ENCODE results near the gene GOLGA1. TPM values are rescaled to one million over a fixed set of nuclear protein-coding genes. Genes with fewer than 3 reads are reported as not detected.
"Not testable (repeated sequence)": the region's sequence is repeated elsewhere in the genome, so short reads cannot be mapped to it uniquely, and the experiment has no call there.

The GOLGA1 gene, protein sequence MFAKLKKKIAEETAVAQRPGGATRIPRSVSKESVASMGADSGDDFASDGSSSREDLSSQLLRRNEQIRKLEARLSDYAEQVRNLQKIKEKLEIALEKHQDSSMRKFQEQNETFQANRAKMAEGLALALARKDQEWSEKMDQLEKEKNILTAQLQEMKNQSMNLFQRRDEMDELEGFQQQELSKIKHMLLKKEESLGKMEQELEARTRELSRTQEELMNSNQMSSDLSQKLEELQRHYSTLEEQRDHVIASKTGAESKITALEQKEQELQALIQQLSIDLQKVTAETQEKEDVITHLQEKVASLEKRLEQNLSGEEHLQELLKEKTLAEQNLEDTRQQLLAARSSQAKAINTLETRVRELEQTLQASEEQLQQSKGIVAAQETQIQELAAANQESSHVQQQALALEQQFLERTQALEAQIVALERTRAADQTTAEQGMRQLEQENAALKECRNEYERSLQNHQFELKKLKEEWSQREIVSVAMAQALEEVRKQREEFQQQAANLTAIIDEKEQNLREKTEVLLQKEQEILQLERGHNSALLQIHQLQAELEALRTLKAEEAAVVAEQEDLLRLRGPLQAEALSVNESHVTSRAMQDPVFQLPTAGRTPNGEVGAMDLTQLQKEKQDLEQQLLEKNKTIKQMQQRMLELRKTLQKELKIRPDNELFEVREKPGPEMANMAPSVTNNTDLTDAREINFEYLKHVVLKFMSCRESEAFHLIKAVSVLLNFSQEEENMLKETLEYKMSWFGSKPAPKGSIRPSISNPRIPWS
- 10 to 100 TPM; 14.1 to 15.3 TPM for total RNA-seq

- Mint-ChIP-seq H3K27me3 (no peaks in the 10 kb centered on the region), H3K36me3 (peaks cover 13% of the 10 kb centered on the region), H3K4me3 (peak within 1 kb of the TSS; percentile 79), H3K4me1 (ENCODE audit: low read depth) (peaks cover 24% of the 10 kb centered on the region), H3K27ac (peak within 1 kb of the TSS; percentile 89), H3K9me3 (no peaks in the 10 kb centered on the region)
- ChIA-PET CTCF (no interaction called here), POLR2A (interaction anchor here (1.2 to 1.3 kb wide), 3 partner anchors 71 to 301 kb away, joined by 3 to 10 read pairs (median 9); partner anchors contain the start of gene HSPA5)
- intact Hi-C loops (cut with micrococcal nuclease), result loop anchor here (1.0 to 2.0 kb wide), 7 partner anchors 26 to 300 kb away; partner anchors contain the start of genes ARPC5L, HSPA5, NR6A1 and RABEPK
- DNase-seq, result peak; percentile 95
Measured at GRCh38 chr9:124940894-124941678, at the start of gene GOLGA1. TSS of gene GOLGA1 (minus strand) at chr9:124941083. CDS start at chr9:124938711, 2,372 bp downstream.

GRCh38 chr9:124983698-124984097, 42.8 kb upstream of the GOLGA1 start:
- H3K4me1 Mint-ChIP-seq (ENCODE audit: low read depth), result no peaks in the 10 kb centered on the region
- intact Hi-C loops (cut with micrococcal nuclease), result no loop called here
- DNase-seq, result no peak
- ChIA-PET CTCF (no interaction called here), POLR2A (no interaction called here)
- no peaks in the 10 kb centered on the region for H3K27me3 Mint-ChIP-seq
- H3K36me3 Mint-ChIP-seq, result peaks cover 4% of the 10 kb centered on the region
- H3K9me3 Mint-ChIP-seq, result no peaks in the 10 kb centered on the region
- no peak overlapping the region for H3K4me3 Mint-ChIP-seq
- no peak overlapping the region for H3K27ac Mint-ChIP-seq

- intact Hi-C loops (cut with micrococcal nuclease), result no loop called here
- DNase-seq, result no peak
- no peak overlapping the region for H3K27ac Mint-ChIP-seq
- H3K9me3 Mint-ChIP-seq, result no peaks in the 10 kb centered on the region
- CTCF ChIA-PET, result no interaction called here
- POLR2A ChIA-PET, result no interaction called here
- H3K27me3 Mint-ChIP-seq, result no peaks in the 10 kb centered on the region
- H3K4me1 Mint-ChIP-seq (ENCODE audit: low read depth), result no peaks in the 10 kb centered on the region
- peaks cover 4% of the 10 kb centered on the region for H3K36me3 Mint-ChIP-seq
- no peak overlapping the region for H3K4me3 Mint-ChIP-seq
Measured at GRCh38 chr9:124980431-124980830, 39.5 kb upstream of the GOLGA1 start.

GRCh38 chr9:124975131-124975530, 34.2 kb upstream of the GOLGA1 start:
- intact Hi-C loops (cut with micrococcal nuclease), result no loop called here
- POLR2A ChIA-PET, result no interaction called here
- H3K9me3 Mint-ChIP-seq, result no peaks in the 10 kb centered on the region
- H3K36me3 Mint-ChIP-seq, result peaks cover 6% of the 10 kb centered on the region
- CTCF ChIA-PET, result no interaction called here
- H3K27ac Mint-ChIP-seq, result no peak overlapping the region
- no peak overlapping the region for H3K4me3 Mint-ChIP-seq
- H3K27me3 Mint-ChIP-seq, result no peaks in the 10 kb centered on the region
- H3K4me1 Mint-ChIP-seq (ENCODE audit: low read depth), result peaks cover 8% of the 10 kb centered on the region
- no peak for DNase-seq

DNA sequence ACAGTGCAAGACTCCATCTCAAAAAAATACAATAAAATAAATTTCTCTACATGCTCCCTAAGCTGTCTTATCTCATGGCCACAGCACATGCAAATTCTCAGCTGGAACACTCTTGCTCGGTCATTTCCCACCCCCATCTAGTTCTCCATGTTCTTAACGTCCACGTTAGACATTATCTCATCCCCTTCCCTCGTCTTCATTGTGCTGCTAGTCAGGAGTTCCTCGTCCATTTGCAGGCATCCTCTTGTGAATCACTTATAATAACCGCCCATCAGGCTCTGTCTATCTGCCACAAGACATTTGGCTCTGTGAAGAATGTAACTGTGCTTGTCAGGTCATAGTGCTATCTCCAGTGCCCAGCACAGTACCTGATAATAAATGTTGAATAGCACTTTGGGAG, 32.9 kb upstream of the GOLGA1 start:
- peaks cover 6% of the 10 kb centered on the region for H3K36me3 Mint-ChIP-seq
- intact Hi-C loops (cut with micrococcal nuclease), result no loop called here
- no peak overlapping the region for H3K27ac Mint-ChIP-seq
- DNase-seq, result no peak
- ChIA-PET CTCF (no interaction called here), POLR2A (no interaction called here)
- H3K27me3 Mint-ChIP-seq, result no peaks in the 10 kb centered on the region
- H3K4me1 Mint-ChIP-seq (ENCODE audit: low read depth), result peaks cover 8% of the 10 kb centered on the region
- H3K9me3 Mint-ChIP-seq, result no peaks in the 10 kb centered on the region
- no peak overlapping the region for H3K4me3 Mint-ChIP-seq

DNA sequence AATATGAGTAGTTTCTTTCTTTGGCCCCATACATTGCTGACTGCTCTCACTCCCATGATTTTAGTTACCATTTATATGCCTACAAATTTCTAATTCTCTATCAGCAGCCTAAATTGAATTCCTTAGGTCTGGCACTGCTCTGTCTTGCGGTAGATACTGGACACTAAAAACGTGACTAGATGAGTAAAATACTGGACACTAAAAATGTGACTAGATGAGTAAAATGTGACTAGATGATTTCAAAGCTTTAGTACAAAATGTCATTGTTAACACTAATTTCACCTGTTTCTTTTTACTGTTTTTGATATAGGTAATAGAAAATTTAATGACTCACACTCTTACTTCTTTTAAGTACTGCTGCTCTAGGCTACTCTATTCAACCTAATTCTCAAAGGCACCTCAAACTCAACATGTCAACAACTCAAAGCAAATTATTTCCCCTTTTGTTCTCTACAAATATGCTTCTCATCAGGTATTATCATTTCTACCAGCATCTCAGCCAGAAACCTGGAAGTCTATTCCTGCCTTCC, 31.4 kb upstream of the GOLGA1 start:
- intact Hi-C loops (cut with micrococcal nuclease), result no loop called here
- H3K4me1 Mint-ChIP-seq (ENCODE audit: low read depth), result peaks cover 8% of the 10 kb centered on the region
- ChIA-PET CTCF (no interaction called here), POLR2A (no interaction called here)
- peaks cover 8% of the 10 kb centered on the region for H3K36me3 Mint-ChIP-seq
- H3K9me3 Mint-ChIP-seq, result no peaks in the 10 kb centered on the region
- no peak for DNase-seq
- H3K27ac Mint-ChIP-seq, result peak overlapping the region; percentile 10
- H3K4me3 Mint-ChIP-seq, result no peak overlapping the region
- H3K27me3 Mint-ChIP-seq, result no peaks in the 10 kb centered on the region

- ChIA-PET CTCF (no interaction called here), POLR2A (no interaction called here)
- Mint-ChIP-seq H3K4me1 (ENCODE audit: low read depth) (peaks cover 28% of the 10 kb centered on the region), H3K36me3 (peaks cover 8% of the 10 kb centered on the region), H3K27ac (no peak overlapping the region), H3K4me3 (no peak overlapping the region), H3K9me3 (no peaks in the 10 kb centered on the region), H3K27me3 (no peaks in the 10 kb centered on the region)
- DNase-seq, result no peak
- intact Hi-C loops (cut with micrococcal nuclease), result no loop called here
Measured at GRCh38 chr9:124969401-124969800, 28.5 kb upstream of the GOLGA1 start.

DNA sequence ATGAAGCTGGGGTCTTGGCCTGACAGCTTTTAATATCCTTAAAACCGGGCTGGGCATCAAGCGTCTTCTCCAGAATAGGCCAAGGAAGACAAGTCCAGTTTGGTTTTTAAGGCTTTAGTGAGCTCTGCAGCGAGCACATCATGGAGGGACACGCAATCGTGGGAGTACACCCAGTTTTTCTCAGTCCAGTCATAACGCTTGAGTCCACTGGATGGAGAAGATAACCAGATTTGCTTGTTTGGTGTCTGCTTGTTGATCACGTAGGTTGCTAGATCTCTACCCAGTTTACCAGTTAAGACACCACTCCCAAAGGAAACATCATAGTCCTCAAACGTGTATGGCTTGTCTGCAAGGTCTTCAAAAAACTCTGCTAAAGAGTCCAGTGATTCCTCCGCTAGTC, 27.4 kb upstream of the GOLGA1 start:
- DNase-seq, result no peak
- intact Hi-C loops (cut with micrococcal nuclease), result no loop called here
- H3K4me3 Mint-ChIP-seq, result no peak overlapping the region
- H3K36me3 Mint-ChIP-seq, result peaks cover 6% of the 10 kb centered on the region
- POLR2A ChIA-PET, result no interaction called here
- CTCF ChIA-PET, result no interaction called here
- no peak overlapping the region for H3K27ac Mint-ChIP-seq
- H3K27me3 Mint-ChIP-seq, result no peaks in the 10 kb centered on the region
- H3K4me1 Mint-ChIP-seq (ENCODE audit: low read depth), result peaks cover 35% of the 10 kb centered on the region
- H3K9me3 Mint-ChIP-seq, result no peaks in the 10 kb centered on the region

DNA sequence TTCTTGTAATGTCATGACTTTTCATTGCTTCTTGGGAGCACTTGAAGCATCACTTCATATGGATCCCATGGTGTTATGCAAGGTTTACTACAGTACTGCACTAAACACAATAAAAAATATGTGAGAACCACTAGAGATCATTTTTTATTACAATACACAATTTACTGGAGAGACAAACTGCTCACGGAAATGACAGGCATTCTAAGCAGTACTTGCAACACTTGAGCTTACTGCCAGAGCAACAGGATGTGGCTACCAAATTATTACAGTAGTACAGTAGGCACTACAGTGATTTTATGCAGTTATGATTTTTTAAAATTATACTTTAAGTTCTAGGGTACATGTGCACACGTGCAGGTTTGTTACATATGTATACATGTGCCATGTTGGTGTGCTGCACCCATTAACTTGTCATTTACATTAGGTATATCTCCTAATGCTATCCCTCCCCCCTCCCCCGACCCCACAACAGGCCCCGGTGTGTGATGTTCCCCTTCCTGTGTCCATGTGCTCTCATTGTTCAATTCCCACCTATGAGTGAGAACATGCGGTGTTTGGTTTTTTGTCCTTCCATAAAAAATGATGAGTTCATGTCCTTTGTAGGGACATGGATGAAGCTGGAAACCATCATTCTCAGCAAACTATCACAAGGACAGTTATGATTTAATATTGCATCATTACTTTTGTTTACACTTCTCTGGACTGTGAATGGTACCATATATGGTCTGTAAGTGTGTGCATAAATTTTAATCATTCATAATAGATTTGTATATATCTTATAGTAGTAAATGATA, 25.1 kb upstream of the GOLGA1 start:
- H3K9me3 Mint-ChIP-seq, H3K4me3 Mint-ChIP-seq, H3K36me3 Mint-ChIP-seq, POLR2A ChIA-PET, H3K27me3 Mint-ChIP-seq: not testable (repeated sequence)
- CTCF ChIA-PET, result interaction anchor here (1.0 kb wide), 1 partner anchor 160 kb away, joined by 3 read pairs; no protein-coding TSS in a partner anchor
- peak overlapping the region; percentile 89 for H3K27ac Mint-ChIP-seq
- H3K4me1 Mint-ChIP-seq (ENCODE audit: low read depth), result peaks cover 27% of the 10 kb centered on the region
- peak; percentile 13 for DNase-seq
- intact Hi-C loops (cut with micrococcal nuclease), result loop anchor here (2.0 kb wide), 1 partner anchor 25 kb away; the partner anchor contains the start of gene GOLGA1

GRCh38 chr9:124964604-124965003, 23.7 kb upstream of the GOLGA1 start:
- no peak for DNase-seq
- intact Hi-C loops (cut with micrococcal nuclease), result no loop called here
- peaks cover 27% of the 10 kb centered on the region for H3K4me1 Mint-ChIP-seq (ENCODE audit: low read depth)

GRCh38 chr9:124964056-124964455, 23.2 kb upstream of the GOLGA1 start:
- no peak for DNase-seq
- peak overlapping the region; percentile 33 for H3K27ac Mint-ChIP-seq
- H3K4me1 Mint-ChIP-seq (ENCODE audit: low read depth), result peaks cover 27% of the 10 kb centered on the region
- H3K4me3 Mint-ChIP-seq, result no peak overlapping the region
- ChIA-PET CTCF (no interaction called here), POLR2A (no interaction called here)
- H3K27me3 Mint-ChIP-seq, result no peaks in the 10 kb centered on the region
- intact Hi-C loops (cut with micrococcal nuclease), result no loop called here
- H3K9me3 Mint-ChIP-seq, result no peaks in the 10 kb centered on the region
- H3K36me3 Mint-ChIP-seq, result peaks cover 2% of the 10 kb centered on the region

More at GRCh38 chr9:124964604-124965003, 23.7 kb upstream of the GOLGA1 start:
- no peaks in the 10 kb centered on the region for H3K9me3 Mint-ChIP-seq
- POLR2A ChIA-PET, result no interaction called here
- CTCF ChIA-PET, result no interaction called here
- peaks cover 2% of the 10 kb centered on the region for H3K36me3 Mint-ChIP-seq
- H3K4me3 Mint-ChIP-seq, result no peak overlapping the region
- H3K27ac Mint-ChIP-seq, result peak overlapping the region; percentile 89
- H3K27me3 Mint-ChIP-seq, result no peaks in the 10 kb centered on the region
